ENCODE results near the gene PPFIA1.

DNA sequence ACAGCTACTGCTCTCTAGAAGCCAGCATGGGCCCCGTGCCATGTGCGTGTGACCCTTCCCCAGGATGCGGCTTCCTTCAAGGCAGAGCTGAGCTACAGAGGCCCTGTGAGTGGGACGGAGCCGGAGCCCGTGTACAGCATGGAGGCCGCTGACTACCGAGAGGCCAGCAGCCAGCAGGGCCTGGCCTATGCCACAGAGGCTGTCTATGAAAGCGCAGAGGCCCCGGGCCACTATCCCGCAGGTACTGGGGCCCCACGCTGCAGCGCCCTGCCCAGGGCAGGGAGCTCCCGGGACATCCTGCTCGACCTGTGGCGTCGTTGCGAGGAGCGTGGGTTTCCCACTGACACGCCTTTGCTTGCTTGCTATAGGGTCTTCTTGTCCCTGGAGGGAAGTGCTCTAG, 162.5 kb downstream of the PPFIA1 start:
- TF ChIP-seq, protein P1, sequence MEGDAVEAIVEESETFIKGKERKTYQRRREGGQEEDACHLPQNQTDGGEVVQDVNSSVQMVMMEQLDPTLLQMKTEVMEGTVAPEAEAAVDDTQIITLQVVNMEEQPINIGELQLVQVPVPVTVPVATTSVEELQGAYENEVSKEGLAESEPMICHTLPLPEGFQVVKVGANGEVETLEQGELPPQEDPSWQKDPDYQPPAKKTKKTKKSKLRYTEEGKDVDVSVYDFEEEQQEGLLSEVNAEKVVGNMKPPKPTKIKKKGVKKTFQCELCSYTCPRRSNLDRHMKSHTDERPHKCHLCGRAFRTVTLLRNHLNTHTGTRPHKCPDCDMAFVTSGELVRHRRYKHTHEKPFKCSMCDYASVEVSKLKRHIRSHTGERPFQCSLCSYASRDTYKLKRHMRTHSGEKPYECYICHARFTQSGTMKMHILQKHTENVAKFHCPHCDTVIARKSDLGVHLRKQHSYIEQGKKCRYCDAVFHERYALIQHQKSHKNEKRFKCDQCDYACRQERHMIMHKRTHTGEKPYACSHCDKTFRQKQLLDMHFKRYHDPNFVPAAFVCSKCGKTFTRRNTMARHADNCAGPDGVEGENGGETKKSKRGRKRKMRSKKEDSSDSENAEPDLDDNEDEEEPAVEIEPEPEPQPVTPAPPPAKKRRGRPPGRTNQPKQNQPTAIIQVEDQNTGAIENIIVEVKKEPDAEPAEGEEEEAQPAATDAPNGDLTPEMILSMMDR (IDR thresholded peaks at IDR 0.05; ENCODE audit: insufficient read depth, low read length, poor library complexity, severe bottlenecking): no peak
- no peak for TF ChIP-seq EZH2phosphoT487 (conservative IDR thresholded peaks at IDR 0.05; ENCODE audit: low read length)
